GM23338 (cell line): ENCODE measurements around the gene CERS5. TPM values are rescaled to one million over a fixed set of nuclear protein-coding genes. Genes with fewer than 3 reads are reported as not detected.

Source experiments
- ATAC-seq: fragments of 200-7000 bp; cut with Tn5 transposase; 3 replicates; pipeline ENCODE4 v1.9.1; 2020
- DNase-seq: peaks from one replicate; pipeline ENCODE4 v3.0.0-alpha.2; 2015; ENCODE audit warnings: low spot score
- H2AFZ ChIP-seq: fragments of 200-600 bp; sonication (generic); 2 replicates; pipeline ENCODE4 v1.8.0; 2016; ENCODE audit warnings: antibody characterized with exemption, mild to moderate bottlenecking, moderate library complexity
- H3F3A ChIP-seq: fragments of 200-600 bp; sonication (generic); replicated peaks from 2 replicates; pipeline ENCODE4 v1.8.0; 2017; ENCODE audit warnings: antibody characterized with exemption, mixed run types, low read depth
- H3K27ac ChIP-seq: fragments of 200-600 bp; sonication (generic); 2 replicates; pipeline ENCODE4 v1.6.1; 2016; ENCODE audit warnings: low read depth
- H3K27me3 ChIP-seq: fragments of 200-600 bp; sonication (generic); 2 replicates; pipeline ENCODE4 v1.8.0; 2016; ENCODE audit warnings: mild to moderate bottlenecking, mixed run types, moderate library complexity; ENCODE audit not compliant: insufficient read depth
- H3K36me3 ChIP-seq: fragments of 200-600 bp; sonication (generic); 2 replicates; pipeline ENCODE4 v1.8.0; 2016; ENCODE audit warnings: mild to moderate bottlenecking; ENCODE audit not compliant: insufficient read depth
- H3K4me1 ChIP-seq: fragments of 200-600 bp; sonication (generic); 2 replicates; pipeline ENCODE4 v1.8.0; 2016; ENCODE audit warnings: mild to moderate bottlenecking, moderate library complexity; ENCODE audit not compliant: insufficient read depth
- H3K4me2 ChIP-seq: fragments of 200-600 bp; sonication (generic); 2 replicates; pipeline ENCODE4 v1.7.1; 2017; ENCODE audit warnings: mixed run types
- H3K4me3 ChIP-seq: fragments of 200-600 bp; sonication (generic); 2 replicates; pipeline ENCODE4 v1.6.1; 2016; ENCODE audit warnings: mixed run types
- H3K79me2 ChIP-seq: fragments of 200-600 bp; sonication (generic); replicated peaks from 2 replicates; pipeline ENCODE4 v1.8.0; 2017; ENCODE audit warnings: mild to moderate bottlenecking; ENCODE audit not compliant: insufficient read depth
- H3K9me2 ChIP-seq: fragments of 200-600 bp; sonication (generic); 2 replicates; pipeline ENCODE4 v1.8.0; 2017; ENCODE audit not compliant: insufficient read depth
- H4K20me1 ChIP-seq: fragments of 200-600 bp; sonication (generic); replicated peaks from 2 replicates; pipeline ENCODE4 v1.8.0; 2017; ENCODE audit warnings: mild to moderate bottlenecking; ENCODE audit not compliant: insufficient read depth
- H3K27ac Mint-ChIP-seq: 2 replicates; pipeline ENCODE4 v1.8.0; 2020; ENCODE audit warnings: inconsistent platforms, mild to moderate bottlenecking, moderate library complexity, mixed read lengths
- H3K27me3 Mint-ChIP-seq: 3 replicates; pipeline ENCODE4 v1.8.0; 2022; ENCODE audit warnings: low read depth, mild to moderate bottlenecking, moderate library complexity, mixed read lengths, inconsistent platforms; ENCODE audit not compliant: insufficient read depth, poor library complexity
- H3K36me3 Mint-ChIP-seq: 3 replicates; pipeline ENCODE4 v1.8.0; 2021; ENCODE audit warnings: low read depth, mild to moderate bottlenecking, inconsistent platforms, moderate library complexity, mixed read lengths
- H3K4me1 Mint-ChIP-seq: 3 replicates; pipeline ENCODE4 v1.8.0; 2020; ENCODE audit warnings: mild to moderate bottlenecking, inconsistent platforms, mixed read lengths
- H3K4me3 Mint-ChIP-seq: 3 replicates; pipeline ENCODE4 v1.8.0; 2021; ENCODE audit warnings: moderate library complexity, mild to moderate bottlenecking, inconsistent platforms, mixed read lengths
- H3K9me3 Mint-ChIP-seq: 3 replicates; pipeline ENCODE4 v1.8.0; 2020; ENCODE audit warnings: moderate library complexity, mild to moderate bottlenecking, inconsistent platforms, mixed read lengths
- polyA plus RNA-seq: library from polyadenylated mRNA; unstranded; fragments of >200 nt; fragmentation: Nextera tagmentation; extraction: Ambion mirVana; gene quantifications from 2 replicates; pipeline ENCODE4 v1.2.1, GENCODE V29; 2016
- total RNA-seq: library from RNA; depleted of rRNA; stranded (reverse); fragments of >200 nt; shearing (Covaris generic); gene quantifications from 2 replicates; pipeline ENCODE4 v1.2.3, GENCODE V29; 2014
- TF ChIP-seq, protein P1 (sequence below), 2 experiments: fragments of 200-600 bp in 1 of 2; sonication (generic) in 1 of 2; conservative IDR thresholded peaks; 2 replicates each; pipeline versions ENCODE4 v1.5.1 to v1.6.1; 2016 to 2017; ENCODE audit warnings: antibody characterized with exemption in 2 of 2, low read depth in 2 of 2, mild to moderate bottlenecking in 2 of 2, moderate library complexity in 1 of 2
- TF ChIP-seq, protein P2 (sequence below): fragments of 250-450 bp; sonication (Bioruptor Pico); IDR thresholded peaks from 2 replicates; pipeline ENCODE4 v1.5.0; 2020; ENCODE audit warnings: mild to moderate bottlenecking, moderate library complexity

Gene CERS5
- total and polyA plus RNA-seq, 2 experiments from 2014 or later, result 42.7 to 56.5 TPM

DNA sequence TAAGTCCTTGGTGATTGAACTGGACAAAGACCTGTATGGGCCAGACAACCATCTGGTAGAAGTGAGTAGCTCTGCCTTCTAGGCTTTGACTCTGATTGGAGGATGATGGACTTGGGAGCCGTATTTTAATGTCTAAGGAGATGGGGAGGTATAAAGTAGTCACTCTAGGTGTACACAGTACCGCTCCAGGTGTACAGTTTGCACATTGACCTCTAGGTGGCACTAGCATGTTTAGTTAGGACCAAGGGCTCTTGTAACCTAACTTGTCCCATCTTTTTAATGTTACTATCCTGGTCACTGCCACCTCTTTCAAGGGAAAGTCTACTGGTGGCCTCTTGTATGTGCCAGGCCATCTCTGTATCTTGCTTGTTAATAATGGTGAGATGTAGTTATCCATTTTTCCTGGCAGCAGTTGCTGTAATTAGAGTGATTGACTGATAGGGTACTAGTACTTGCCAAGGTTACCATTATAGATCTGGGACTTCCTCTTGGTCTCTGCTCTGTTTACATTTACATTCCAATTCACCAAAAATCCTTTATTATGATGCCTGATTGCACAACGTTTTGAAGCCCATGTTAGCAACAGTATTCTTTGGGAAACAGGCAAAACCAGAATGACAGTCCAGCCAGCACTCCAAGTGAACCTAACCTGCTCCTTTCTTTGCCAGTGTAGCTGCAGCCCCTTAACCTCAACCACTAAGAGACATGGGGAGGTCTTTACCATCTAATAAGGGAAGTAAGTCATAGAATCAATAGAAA is 78.4 kb downstream of the CERS5 start:
- Histone ChIP-seq H3K36me3 (peaks cover 65% of the 10 kb centered on the region), H3K4me2 (no peak overlapping the region), H3K4me1 (peaks cover 5% of the 10 kb centered on the region), H3K79me2 (peaks cover 27% of the 10 kb centered on the region), H3K9me2 (no peaks in the 10 kb centered on the region), H4K20me1 (peaks cover 18% of the 10 kb centered on the region), H3K27me3 (no peaks in the 10 kb centered on the region), H3F3A (peaks cover 31% of the 10 kb centered on the region), H2AFZ (no peak overlapping the region), H3K27ac (no peak overlapping the region), H3K4me3 (no peak overlapping the region)
- ATAC-seq (peak; percentile 4; the same call in 1 of the 3 replicates), DNase-seq (peak; percentile 83)
- TF ChIP-seq, protein P1, sequence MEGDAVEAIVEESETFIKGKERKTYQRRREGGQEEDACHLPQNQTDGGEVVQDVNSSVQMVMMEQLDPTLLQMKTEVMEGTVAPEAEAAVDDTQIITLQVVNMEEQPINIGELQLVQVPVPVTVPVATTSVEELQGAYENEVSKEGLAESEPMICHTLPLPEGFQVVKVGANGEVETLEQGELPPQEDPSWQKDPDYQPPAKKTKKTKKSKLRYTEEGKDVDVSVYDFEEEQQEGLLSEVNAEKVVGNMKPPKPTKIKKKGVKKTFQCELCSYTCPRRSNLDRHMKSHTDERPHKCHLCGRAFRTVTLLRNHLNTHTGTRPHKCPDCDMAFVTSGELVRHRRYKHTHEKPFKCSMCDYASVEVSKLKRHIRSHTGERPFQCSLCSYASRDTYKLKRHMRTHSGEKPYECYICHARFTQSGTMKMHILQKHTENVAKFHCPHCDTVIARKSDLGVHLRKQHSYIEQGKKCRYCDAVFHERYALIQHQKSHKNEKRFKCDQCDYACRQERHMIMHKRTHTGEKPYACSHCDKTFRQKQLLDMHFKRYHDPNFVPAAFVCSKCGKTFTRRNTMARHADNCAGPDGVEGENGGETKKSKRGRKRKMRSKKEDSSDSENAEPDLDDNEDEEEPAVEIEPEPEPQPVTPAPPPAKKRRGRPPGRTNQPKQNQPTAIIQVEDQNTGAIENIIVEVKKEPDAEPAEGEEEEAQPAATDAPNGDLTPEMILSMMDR (conservative IDR thresholded peaks at IDR 0.05; ENCODE audit: low read depth in 2 of 2), result peak; percentile 74 to 78
- TF ChIP-seq, protein P2, sequence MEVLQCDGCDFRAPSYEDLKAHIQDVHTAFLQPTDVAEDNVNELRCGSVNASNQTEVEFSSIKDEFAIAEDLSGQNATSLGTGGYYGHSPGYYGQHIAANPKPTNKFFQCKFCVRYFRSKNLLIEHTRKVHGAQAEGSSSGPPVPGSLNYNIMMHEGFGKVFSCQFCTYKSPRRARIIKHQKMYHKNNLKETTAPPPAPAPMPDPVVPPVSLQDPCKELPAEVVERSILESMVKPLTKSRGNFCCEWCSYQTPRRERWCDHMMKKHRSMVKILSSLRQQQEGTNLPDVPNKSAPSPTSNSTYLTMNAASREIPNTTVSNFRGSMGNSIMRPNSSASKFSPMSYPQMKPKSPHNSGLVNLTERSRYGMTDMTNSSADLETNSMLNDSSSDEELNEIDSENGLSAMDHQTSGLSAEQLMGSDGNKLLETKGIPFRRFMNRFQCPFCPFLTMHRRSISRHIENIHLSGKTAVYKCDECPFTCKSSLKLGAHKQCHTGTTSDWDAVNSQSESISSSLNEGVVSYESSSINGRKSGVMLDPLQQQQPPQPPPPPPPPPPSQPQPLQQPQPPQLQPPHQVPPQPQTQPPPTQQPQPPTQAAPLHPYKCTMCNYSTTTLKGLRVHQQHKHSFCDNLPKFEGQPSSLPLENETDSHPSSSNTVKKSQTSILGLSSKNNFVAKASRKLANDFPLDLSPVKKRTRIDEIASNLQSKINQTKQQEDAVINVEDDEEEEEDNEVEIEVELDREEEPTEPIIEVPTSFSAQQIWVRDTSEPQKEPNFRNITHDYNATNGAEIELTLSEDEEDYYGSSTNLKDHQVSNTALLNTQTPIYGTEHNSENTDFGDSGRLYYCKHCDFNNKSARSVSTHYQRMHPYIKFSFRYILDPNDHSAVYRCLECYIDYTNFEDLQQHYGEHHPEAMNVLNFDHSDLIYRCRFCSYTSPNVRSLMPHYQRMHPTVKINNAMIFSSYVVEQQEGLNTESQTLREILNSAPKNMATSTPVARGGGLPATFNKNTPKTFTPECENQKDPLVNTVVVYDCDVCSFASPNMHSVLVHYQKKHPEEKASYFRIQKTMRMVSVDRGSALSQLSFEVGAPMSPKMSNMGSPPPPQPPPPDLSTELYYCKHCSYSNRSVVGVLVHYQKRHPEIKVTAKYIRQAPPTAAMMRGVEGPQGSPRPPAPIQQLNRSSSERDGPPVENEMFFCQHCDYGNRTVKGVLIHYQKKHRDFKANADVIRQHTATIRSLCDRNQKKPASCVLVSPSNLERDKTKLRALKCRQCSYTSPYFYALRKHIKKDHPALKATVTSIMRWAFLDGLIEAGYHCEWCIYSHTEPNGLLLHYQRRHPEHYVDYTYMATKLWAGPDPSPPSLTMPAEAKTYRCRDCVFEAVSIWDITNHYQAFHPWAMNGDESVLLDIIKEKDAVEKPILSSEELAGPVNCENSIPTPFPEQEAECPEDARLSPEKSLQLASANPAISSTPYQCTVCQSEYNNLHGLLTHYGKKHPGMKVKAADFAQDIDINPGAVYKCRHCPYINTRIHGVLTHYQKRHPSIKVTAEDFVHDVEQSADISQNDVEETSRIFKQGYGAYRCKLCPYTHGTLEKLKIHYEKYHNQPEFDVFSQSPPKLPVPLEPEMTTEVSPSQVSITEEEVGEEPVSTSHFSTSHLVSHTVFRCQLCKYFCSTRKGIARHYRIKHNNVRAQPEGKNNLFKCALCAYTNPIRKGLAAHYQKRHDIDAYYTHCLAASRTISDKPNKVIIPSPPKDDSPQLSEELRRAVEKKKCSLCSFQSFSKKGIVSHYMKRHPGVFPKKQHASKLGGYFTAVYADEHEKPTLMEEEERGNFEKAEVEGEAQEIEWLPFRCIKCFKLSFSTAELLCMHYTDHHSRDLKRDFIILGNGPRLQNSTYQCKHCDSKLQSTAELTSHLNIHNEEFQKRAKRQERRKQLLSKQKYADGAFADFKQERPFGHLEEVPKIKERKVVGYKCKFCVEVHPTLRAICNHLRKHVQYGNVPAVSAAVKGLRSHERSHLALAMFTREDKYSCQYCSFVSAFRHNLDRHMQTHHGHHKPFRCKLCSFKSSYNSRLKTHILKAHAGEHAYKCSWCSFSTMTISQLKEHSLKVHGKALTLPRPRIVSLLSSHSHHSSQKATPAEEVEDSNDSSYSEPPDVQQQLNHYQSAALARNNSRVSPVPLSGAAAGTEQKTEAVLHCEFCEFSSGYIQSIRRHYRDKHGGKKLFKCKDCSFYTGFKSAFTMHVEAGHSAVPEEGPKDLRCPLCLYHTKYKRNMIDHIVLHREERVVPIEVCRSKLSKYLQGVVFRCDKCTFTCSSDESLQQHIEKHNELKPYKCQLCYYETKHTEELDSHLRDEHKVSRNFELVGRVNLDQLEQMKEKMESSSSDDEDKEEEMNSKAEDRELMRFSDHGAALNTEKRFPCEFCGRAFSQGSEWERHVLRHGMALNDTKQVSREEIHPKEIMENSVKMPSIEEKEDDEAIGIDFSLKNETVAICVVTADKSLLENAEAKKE (CRISPR knock-in tag), result no peak
- H3K4me3 Mint-ChIP-seq, result no peak overlapping the region; the same call in 2 of the 3 replicates
- peaks cover 14% of the 10 kb centered on the region; the same call in 2 of the 3 replicates for H3K4me1 Mint-ChIP-seq
- H3K9me3 Mint-ChIP-seq, result no peaks in the 10 kb centered on the region; the same call in 2 of the 3 replicates
- H3K36me3 Mint-ChIP-seq, result peaks cover 80% of the 10 kb centered on the region
- no peaks in the 10 kb centered on the region for H3K27me3 Mint-ChIP-seq
- no peak overlapping the region for H3K27ac Mint-ChIP-seq
